GM19351 (cell line): ENCODE measurements around the gene KSR2.
"Not testable (repeated sequence)": the region's sequence is repeated elsewhere in the genome, so short reads cannot be mapped to it uniquely, and the experiment has no call there.

Experiments used
- ATAC-seq: cut with Tn5 transposase; IDR thresholded peaks from one replicate; pipeline ENCODE4 v1.9.1; 2021; ENCODE audit warnings: mild to moderate bottlenecking, moderate library complexity; ENCODE audit not compliant: unreplicated experiment

The KSR2 gene

GRCh38 chr12:117768860-117769259, 199.9 kb downstream of the KSR2 start:
- ATAC-seq = no peak

- no peak for ATAC-seq
Observed at GRCh38 chr12:117766008-117766407, 202.8 kb downstream of the KSR2 start.

GRCh38 chr12:117762143-117762542, 206.6 kb downstream of the KSR2 start:
- ATAC-seq = no peak

- no peak for ATAC-seq
Observed at GRCh38 chr12:117761528-117762100, 207.2 kb downstream of the KSR2 start.

- ATAC-seq = no peak
Observed at GRCh38 chr12:117760990-117761389, 207.8 kb downstream of the KSR2 start.

GRCh38 chr12:117750657-117751056, 218.1 kb downstream of the KSR2 start:
- no peak for ATAC-seq

- ATAC-seq = no peak
Observed at GRCh38 chr12:117749431-117749830, 219.4 kb downstream of the KSR2 start.

GRCh38 chr12:117746358-117746757, 222.4 kb downstream of the KSR2 start:
- not testable (repeated sequence) for ATAC-seq

GRCh38 chr12:117744418-117744817, 224.4 kb downstream of the KSR2 start:
- ATAC-seq = no peak

- ATAC-seq = no peak
Observed at GRCh38 chr12:117743761-117744160, 225.0 kb downstream of the KSR2 start.

GRCh38 chr12:117742721-117743120, 226.1 kb downstream of the KSR2 start:
- no peak for ATAC-seq

- no peak for ATAC-seq
Observed at GRCh38 chr12:117738233-117738632, 230.6 kb downstream of the KSR2 start.

- ATAC-seq = no peak
Observed at GRCh38 chr12:117733549-117733805, 235.3 kb downstream of the KSR2 start.

GRCh38 chr12:117732761-117733548, 235.8 kb downstream of the KSR2 start:
- no peak for ATAC-seq

- ATAC-seq = not testable (repeated sequence)
Observed at GRCh38 chr12:117731131-117731530, 237.7 kb downstream of the KSR2 start.

GRCh38 chr12:117727301-117727700, 241.5 kb downstream of the KSR2 start:
- ATAC-seq = no peak

GRCh38 chr12:117724543-117724942, 244.2 kb downstream of the KSR2 start:
- ATAC-seq = no peak

GRCh38 chr12:117718559-117718958, 250.2 kb downstream of the KSR2 start:
- ATAC-seq = no peak

GRCh38 chr12:117718141-117718540, 250.6 kb downstream of the KSR2 start:
- no peak for ATAC-seq

GRCh38 chr12:117714203-117714602, 254.6 kb downstream of the KSR2 start:
- no peak for ATAC-seq

GRCh38 chr12:117710121-117710520, 258.7 kb downstream of the KSR2 start:
- ATAC-seq = no peak

- ATAC-seq = no peak
Observed at GRCh38 chr12:117707861-117708260, 260.9 kb downstream of the KSR2 start.

- no peak for ATAC-seq
Observed at GRCh38 chr12:117703584-117703983, 265.2 kb downstream of the KSR2 start.
